HFFc6 (cell line): ENCODE data around the gene ADGRG1. TPM values are rescaled to one million over a fixed set of nuclear protein-coding genes. Genes with fewer than 3 reads are reported as not detected.

ENCODE experiments used
- DNase-seq: peaks from one replicate; pipeline ENCODE4 v3.0.0-alpha.2; 2018
- H3K27ac Mint-ChIP-seq: 2 replicates; pipeline ENCODE4 v1.8.0; 2020; ENCODE audit warnings: mild to moderate bottlenecking, mixed read lengths
- H3K27me3 Mint-ChIP-seq: 2 replicates; pipeline ENCODE4 v1.8.0; 2021; ENCODE audit warnings: mild to moderate bottlenecking, moderate library complexity, mixed read lengths; ENCODE audit not compliant: insufficient read depth
- H3K36me3 Mint-ChIP-seq: 2 replicates; pipeline ENCODE4 v1.8.0; 2021; ENCODE audit warnings: low read depth, mixed read lengths
- H3K4me1 Mint-ChIP-seq: 2 replicates; pipeline ENCODE4 v1.8.0; 2020; ENCODE audit warnings: low read depth, mixed read lengths
- H3K4me3 Mint-ChIP-seq: 2 replicates; pipeline ENCODE4 v1.8.0; 2020; ENCODE audit warnings: mild to moderate bottlenecking, moderate library complexity, mixed read lengths
- H3K9me3 Mint-ChIP-seq: 2 replicates; pipeline ENCODE4 v1.8.0; 2020; ENCODE audit warnings: mild to moderate bottlenecking, mixed read lengths
- total RNA-seq, 6 experiments: library from RNA; stranded (reverse); fragmentation: NEBNext Ultra II Directional; extraction: Animal tissue kit (Norgen Biotek cat#: 25700); gene quantifications; 2 replicates in 1 of 6; 3 replicates in 5 of 6; pipeline ENCODE4 v1.2.3, GENCODE V29; 2021
- TF ChIP-seq, protein P1 (sequence below): fragments of 200-600 bp; sonication (generic); IDR thresholded peaks from 2 replicates; pipeline ENCODE4 v1.5.0; 2021; ENCODE audit warnings: antibody characterized with exemption, mild to moderate bottlenecking

Gene ADGRG1
- total RNA-seq, 6 experiments from 2014 or later: 0.18 to 1.4 (median 0.50) TPM

GRCh38 chr16:57622361-57623250 is 5.8 kb upstream of the ADGRG1 start:
- H3K27ac Mint-ChIP-seq: no peak overlapping the region
- peaks cover 27% of the 10 kb centered on the region for H3K4me1 Mint-ChIP-seq
- no peak for DNase-seq
- H3K36me3 Mint-ChIP-seq: no peaks in the 10 kb centered on the region
- H3K4me3 Mint-ChIP-seq: no peak overlapping the region
- no peaks in the 10 kb centered on the region for H3K9me3 Mint-ChIP-seq
- TF ChIP-seq, protein P1, sequence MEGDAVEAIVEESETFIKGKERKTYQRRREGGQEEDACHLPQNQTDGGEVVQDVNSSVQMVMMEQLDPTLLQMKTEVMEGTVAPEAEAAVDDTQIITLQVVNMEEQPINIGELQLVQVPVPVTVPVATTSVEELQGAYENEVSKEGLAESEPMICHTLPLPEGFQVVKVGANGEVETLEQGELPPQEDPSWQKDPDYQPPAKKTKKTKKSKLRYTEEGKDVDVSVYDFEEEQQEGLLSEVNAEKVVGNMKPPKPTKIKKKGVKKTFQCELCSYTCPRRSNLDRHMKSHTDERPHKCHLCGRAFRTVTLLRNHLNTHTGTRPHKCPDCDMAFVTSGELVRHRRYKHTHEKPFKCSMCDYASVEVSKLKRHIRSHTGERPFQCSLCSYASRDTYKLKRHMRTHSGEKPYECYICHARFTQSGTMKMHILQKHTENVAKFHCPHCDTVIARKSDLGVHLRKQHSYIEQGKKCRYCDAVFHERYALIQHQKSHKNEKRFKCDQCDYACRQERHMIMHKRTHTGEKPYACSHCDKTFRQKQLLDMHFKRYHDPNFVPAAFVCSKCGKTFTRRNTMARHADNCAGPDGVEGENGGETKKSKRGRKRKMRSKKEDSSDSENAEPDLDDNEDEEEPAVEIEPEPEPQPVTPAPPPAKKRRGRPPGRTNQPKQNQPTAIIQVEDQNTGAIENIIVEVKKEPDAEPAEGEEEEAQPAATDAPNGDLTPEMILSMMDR: no peak
- H3K27me3 Mint-ChIP-seq: peaks cover 14% of the 10 kb centered on the region

DNA sequence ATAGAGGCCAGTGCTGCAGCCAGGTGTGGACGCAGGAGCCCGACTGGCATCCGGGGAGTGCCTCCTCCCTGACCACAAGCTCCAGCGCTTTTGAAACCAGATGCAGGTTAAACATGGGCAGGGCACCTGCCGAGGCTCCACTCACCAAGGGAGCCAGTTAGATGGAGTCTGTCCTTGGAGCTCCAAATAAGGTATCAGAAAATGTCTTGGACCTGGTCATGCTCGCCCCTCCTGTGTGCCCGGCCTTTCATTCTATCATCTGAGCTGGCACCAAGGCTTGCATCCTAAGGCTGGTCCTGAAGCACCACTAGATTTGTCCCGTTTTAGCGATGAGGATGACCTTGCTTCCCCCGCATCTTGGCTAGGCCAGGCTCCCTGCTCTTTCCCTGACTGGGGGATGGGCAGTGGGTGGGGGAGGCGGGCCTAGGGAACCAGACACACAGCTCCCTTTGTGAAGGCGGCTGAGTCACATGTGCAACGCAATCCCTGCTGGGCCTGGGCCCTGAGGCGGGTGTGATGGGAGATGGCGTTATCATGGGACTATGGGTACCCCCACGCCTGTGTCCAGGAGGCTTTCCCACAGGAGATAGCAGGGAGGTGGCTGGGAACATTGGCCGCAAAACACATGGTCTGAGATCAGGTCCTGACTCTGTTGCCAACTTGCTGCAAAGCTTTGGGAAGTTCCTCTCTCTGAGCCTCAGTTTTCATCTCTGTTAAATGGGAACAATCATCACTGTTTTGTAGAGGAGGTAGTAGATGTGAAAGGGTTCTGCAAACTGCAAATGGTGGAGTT is 5.0 kb upstream of the ADGRG1 start:
- TF ChIP-seq, protein P1: no peak
- no peak for DNase-seq
- Mint-ChIP-seq H3K27me3 (peaks cover 12% of the 10 kb centered on the region), H3K9me3 (no peaks in the 10 kb centered on the region), H3K4me3 (no peak overlapping the region), H3K36me3 (no peaks in the 10 kb centered on the region), H3K27ac (no peak overlapping the region), H3K4me1 (peaks cover 36% of the 10 kb centered on the region)

DNA sequence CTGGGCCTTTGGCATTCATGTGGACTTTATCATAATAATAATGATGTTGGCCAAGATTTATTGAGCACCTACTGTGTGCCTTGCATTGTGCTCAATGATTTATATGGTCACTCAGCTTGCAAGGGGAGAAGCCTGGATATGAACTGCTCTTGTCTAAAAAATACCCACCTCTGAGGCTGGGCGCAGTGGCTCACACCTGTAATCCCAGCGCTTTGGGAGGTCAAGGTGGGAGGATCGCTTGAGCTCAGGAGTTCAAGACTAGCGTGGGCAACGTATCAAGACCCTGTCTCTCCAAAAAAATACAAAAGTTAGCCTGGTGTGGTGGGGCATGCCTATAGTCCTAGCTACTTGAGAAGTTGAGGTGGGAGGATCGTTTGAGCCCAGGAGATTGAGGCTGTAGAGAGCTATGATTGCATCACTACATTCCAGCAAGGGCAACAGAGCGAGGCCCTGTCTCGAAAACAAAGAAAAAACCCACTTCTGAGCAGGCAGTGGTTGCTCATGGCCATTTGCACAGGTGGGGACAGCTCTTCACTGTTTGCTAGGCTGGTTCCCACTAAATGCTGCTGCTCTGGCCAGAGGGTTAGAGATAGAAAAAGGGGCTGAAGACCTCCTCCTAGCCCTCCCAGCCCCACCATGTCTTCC is 4.3 kb upstream of the ADGRG1 start:
- H3K4me3 Mint-ChIP-seq: no peak overlapping the region
- DNase-seq: no peak
- TF ChIP-seq, protein P1: no peak
- no peaks in the 10 kb centered on the region for H3K36me3 Mint-ChIP-seq
- H3K9me3 Mint-ChIP-seq: no peaks in the 10 kb centered on the region
- H3K4me1 Mint-ChIP-seq: peaks cover 43% of the 10 kb centered on the region
- peaks cover 10% of the 10 kb centered on the region for H3K27me3 Mint-ChIP-seq
- no peak overlapping the region for H3K27ac Mint-ChIP-seq

DNA sequence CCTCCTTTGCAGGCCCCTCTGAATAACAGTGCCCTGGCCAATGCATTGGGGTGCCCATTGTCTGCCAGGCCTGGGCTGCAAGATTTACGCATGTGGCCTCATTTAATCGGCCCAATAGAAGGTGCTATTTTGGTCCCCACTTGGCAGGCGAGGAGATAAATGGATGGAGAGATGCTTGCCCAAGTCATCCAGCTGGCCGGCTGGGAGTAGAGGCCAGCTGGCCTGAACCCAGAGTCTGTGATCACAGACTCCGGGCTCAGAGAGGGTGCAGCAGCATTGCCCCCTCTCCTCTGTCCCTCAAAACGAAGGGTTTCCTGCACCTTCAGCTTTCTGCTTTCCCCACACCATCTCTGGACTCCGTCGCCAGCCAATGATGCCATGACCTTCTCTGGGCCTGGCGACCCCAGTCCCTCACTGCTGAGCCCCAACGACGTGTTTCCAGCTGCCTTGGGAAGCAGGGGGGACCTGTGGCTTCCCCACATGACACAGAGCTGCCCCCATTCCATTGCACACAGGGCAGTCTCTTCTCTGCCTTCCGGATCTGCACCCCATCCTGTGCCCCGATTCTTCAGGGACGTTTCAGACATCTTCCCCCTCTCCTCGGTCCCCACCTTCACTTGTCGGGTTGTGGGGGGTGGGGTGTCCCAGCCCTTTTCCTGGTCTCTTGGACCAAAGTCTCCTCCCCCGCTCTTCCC is 3.5 kb upstream of the ADGRG1 start:
- no peaks in the 10 kb centered on the region for H3K9me3 Mint-ChIP-seq

More for the DNA sequence above, 3.5 kb upstream of the ADGRG1 start:
- Mint-ChIP-seq H3K27me3 (peaks cover 8% of the 10 kb centered on the region), H3K36me3 (no peaks in the 10 kb centered on the region), H3K27ac (no peak overlapping the region), H3K4me3 (no peak overlapping the region), H3K4me1 (peaks cover 44% of the 10 kb centered on the region)
- TF ChIP-seq, protein P1: no peak
- no peak for DNase-seq
